NCI-H1105 (cell line): ENCODE measurements around the gene XIAP.
"Not testable (repeated sequence)": the region's sequence is repeated elsewhere in the genome, so short reads cannot be mapped to it uniquely, and the experiment has no call there.

Source experiments
- DNase-seq: peaks from one replicate; lab custom pipeline; 2025; lab: John Stamatoyannopoulos, UW

The XIAP gene

GRCh38 chrX:123859846-123860838 lies at the start of gene XIAP:
XIAP (plus strand) TSS chrX:123860053; CDS start chrX:123885663, 25,610 bp downstream.
- peak; percentile 73 for DNase-seq

GRCh38 chrX:123814343-123814742 lies 45.5 kb upstream of the XIAP start:
- no peak for DNase-seq

DNA sequence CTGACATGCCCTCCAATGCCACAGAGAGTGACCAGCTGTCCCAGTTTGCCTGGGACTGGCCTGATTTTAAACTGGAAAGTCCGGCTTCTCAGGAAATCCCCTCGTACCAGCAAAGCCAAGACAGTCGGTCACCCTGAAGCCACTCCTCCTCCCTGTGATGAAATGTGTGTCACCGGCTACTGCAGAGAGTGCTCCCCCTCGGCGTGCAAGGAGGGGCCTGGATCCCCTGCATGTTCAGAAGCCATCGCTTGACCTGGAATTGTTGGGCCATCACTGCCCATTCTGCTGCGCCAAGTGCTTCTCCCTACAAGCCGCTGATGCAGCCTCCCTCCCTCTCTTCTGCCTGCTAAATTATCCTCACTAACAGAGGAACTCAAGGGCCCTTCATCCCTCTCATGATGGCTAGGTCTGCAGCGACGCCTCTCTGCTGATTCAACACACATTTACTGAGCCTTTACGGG lies 44.9 kb upstream of the XIAP start:
- DNase-seq = peak; percentile 0

DNA sequence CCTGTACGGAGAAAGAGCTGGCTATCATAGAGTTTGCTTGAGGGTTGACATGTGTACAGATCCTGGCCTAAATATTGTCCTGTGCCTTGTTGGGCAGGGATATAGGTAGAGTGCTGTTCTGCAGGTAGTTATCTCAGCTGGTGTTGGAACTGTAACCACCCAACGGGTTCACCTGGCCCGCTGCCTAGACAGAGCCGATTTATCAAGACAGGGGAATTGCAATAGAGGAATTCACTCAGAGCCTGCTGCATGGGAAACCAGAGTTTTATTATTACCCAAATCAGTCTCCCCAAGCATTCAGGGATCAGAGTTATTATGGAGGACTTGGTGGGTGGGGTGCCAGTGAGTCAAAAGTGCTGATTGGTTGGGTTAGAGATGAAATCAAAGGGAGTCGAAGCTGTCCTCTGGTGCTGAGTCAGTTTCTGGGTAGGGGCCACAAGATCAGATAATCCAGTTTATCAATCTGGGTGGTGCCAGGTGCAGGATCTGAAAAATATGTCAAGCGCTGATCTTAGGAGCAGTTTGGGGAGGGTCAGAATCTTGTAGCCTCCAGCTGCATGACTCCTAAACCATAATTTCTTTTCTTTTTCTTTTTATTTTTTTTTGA lies 42.5 kb upstream of the XIAP start:
- no peak for DNase-seq

DNA sequence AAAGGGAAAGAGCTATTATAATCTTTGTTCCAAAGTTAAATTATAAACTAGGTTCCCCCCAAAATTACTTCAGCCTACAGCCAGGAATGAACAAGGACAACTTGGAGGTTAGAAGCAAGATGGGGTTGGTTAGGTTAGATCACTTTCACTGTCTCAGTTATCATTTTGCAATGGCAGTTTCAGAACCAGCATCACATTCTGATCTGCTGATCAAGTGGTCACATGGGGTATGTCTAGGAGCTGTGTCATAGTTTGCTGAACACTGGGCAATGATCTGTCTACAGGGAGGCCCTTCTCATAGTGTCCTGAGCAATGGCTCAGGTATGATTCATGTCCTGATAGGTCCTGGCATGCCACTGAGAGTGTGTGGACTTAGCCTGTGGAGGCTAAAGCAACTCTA lies 41.6 kb upstream of the XIAP start:
- no peak for DNase-seq

- no peak for DNase-seq
Measured at GRCh38 chrX:123822965-123823364, 36.9 kb upstream of the XIAP start.

- no peak for DNase-seq
Measured at GRCh38 chrX:123830309-123830708, 29.5 kb upstream of the XIAP start.

DNA sequence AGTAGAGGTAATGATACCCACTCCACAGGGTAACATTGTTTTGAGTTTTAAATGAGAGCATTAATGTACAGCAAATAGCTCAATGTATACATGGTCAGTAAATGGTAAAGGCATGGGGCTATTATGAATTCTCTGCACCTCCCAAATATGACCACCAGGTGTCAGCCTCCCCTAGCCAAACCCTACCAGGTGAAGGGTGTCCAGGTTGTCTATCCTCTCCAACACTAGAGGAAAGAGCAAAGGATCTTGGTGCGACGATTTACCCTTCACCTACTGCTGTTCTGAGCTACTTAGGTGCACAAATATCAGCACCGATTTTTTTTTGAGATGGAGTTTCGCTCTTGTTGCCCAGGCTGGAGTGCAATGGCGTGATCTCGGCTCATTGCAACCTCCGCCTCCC lies 26.5 kb upstream of the XIAP start:
- peak; percentile 22 for DNase-seq

DNA sequence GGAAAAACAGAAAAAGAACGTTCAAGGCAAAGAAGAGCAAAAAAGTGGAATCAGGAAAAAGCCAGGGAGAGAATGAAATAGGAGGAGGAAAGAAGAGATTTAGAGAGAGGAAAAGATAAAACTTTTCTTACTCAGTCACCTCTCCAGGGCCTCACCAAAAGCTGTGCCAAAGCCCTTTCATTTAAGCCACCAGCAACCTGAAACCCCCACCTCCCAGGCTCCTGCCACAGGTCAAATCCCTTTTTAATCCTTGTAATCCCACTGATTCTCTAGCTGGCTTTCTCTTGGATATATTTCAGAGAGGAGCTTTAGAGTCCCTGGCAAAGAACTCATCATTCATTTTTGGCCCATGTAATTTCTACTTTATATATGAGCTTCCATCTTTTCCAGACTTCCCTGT lies 25.7 kb upstream of the XIAP start:
- no peak for DNase-seq

DNA sequence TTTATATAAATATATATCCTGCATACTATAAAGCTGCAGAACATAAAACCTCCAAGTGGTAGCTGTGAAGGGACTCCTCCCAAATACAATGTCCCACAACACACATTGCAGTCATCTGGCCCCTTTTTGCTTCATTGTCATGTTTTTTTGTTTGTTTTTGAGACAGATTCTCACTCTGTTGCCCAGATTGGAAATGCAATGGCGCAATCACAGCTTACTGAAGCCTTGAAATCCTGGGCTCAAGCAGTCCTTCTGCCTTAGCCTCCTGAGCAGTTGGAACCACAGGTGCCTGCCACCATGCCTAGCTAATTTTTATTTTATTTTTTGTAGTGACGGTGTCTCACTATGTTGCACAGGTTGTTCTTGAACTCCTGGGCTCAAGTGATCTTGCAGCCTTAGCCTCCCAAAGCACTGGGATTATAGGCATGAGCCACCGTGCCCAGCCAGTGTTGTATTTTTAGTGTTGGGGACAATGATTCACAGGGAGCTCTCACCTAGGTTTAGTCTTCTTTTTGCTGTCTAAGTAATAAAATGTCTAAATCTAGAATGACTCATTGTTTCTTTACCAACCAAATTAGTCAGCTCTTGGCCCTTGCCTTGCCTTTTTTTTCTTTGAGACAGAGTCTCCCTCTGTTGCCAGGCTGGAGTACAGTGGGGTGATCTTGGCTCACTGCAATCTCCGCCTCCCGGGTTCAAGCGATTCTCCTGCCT lies 24.0 kb upstream of the XIAP start:
- DNase-seq = no peak

GRCh38 chrX:123845129-123845528 lies 14.7 kb upstream of the XIAP start:
- DNase-seq = not testable (repeated sequence)

DNA sequence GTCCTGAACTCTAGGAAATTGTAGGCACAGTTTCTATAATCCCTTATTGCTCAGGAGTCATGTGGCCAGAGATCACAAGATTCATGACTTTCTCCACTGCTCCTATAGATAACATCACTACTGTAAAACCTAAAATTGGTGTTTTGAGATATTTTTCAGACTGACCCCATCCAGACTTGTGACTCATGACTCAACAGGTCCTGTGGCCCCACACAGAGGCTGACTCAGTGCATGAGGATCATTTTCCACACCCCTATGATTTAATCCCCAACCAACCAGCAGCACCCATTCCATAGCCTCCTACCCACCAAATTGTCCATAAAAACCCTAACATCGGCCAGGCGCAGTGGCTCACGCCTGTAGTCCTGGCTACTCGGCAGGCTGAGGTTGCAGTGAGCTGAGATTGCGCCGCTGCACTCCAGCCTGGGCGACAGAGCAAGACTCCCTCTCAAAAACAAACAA lies 13.2 kb upstream of the XIAP start:
- DNase-seq = no peak

GRCh38 chrX:123847056-123847455 lies 12.8 kb upstream of the XIAP start:
- DNase-seq = no peak

GRCh38 chrX:123849096-123849495 lies 10.8 kb upstream of the XIAP start:
- no peak for DNase-seq

DNA sequence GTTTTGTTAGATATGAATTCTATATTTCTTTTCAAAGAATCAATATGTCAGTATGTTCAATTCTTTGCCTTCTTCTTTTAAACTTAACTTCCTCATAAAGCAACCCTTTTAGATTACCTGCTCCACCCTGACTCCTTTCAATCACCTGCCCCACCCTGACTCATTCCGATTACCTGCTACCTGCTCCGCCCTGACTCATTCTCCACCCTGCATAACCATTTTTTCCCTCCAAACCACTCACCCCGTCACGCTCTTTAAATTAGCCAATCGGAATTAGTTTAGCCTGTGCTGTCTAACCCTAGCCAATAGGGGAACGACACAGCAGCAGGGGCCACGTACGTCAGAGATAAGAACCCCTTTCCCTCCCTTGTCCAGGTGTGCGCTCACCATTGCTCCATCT lies 9.9 kb upstream of the XIAP start:
- not testable (repeated sequence) for DNase-seq

GRCh38 chrX:123851079-123851478 lies 8.8 kb upstream of the XIAP start:
- no peak for DNase-seq

GRCh38 chrX:123854329-123854728 lies 5.5 kb upstream of the XIAP start:
- no peak for DNase-seq

GRCh38 chrX:123859409-123859845 lies 426 bp upstream of the XIAP start:
- DNase-seq = peak; percentile 73

DNA sequence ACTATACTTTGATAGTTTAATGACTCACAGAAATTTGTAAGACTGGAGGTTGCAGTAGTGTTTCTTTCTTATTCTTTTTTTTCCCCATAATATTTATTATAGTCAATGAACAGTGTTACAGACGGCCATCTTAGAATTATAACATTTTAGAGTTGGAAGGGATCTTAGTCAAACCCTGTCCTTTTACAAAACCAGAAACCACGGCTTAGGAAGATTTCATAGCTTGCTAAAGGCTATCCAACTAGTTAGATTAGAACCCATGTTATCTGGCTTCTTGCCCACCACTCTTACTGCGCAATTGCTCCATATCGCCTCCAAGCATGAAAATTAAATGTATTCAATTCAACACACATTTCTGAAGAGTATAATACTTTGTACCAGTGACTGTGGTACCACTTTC lies 1.1 kb downstream of the XIAP start:
- peak; percentile 1 for DNase-seq

DNA sequence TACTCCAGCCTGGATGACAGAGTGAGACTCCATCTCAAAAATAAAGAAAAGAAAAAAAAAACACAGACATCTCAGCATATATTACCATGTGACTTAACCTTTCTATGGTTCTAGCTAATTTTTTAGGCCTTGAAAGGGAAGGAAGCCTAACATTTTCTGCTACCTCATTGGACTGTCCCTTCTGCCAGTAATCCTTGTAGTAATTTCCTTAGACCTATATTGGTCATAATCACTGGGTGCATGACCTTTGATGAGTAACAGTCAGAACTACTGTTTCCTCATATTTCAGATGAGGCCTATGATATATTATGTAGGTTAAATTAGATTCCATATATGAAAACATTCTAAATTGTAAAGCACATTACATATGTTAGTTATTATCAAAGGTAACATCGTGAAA lies 9.6 kb downstream of the XIAP start:
- DNase-seq = no peak

DNA sequence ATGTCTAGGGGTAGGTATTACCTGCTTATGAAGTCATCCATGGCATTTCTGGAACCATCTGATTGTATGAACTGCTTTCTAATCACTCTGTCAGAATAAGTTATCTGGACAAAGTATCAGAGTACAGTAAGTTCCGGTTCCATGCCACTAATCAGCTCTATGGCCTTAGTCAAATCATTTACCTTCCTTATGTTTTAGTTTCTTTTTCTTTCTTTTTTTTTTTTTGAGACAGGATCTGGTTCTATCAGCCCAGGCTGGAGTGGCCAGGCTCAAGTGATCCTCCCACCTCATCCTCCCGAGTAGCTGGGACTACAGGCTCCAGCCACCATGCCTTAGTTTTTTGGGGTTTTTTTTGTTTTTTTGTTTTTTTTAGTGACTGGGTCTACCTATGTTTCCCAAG lies 11.5 kb downstream of the XIAP start:
- no peak for DNase-seq

- DNase-seq = no peak
Measured at GRCh38 chrX:123873956-123874355, 14.1 kb downstream of the XIAP start.
